DMS79 (cell line): ENCODE data around the gene PDP2.

Experiments
- DNase-seq: peaks from one replicate; lab custom pipeline; 2025; lab: John Stamatoyannopoulos, UW

Gene PDP2

GRCh38 chr16:66903544-66904427 is 23.5 kb downstream of the PDP2 start:
- DNase-seq, result no peak

DNA sequence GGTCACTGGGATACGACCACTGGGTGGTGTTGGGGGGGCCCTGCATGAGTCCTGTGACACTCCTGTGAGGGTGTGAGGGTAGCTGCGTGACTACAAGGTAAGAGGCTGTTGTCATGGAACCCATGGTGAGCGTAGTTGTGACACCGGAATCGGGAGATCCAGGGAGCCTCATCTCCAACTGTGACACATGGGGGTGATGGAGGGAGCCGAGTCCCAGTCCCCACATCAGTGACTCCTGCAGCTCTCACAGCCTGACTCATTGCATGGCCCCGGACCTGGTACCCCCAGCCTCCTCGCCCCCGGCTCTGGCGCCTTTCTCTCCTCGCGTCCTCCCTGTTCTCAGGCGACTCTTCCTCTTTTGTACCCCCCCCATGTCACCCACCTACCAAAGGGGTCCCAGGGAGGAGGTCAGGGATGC is 24.1 kb downstream of the PDP2 start:
- no peak for DNase-seq

GRCh38 chr16:66904846-66905632 is 24.7 kb downstream of the PDP2 start:
- DNase-seq, result no peak

DNA sequence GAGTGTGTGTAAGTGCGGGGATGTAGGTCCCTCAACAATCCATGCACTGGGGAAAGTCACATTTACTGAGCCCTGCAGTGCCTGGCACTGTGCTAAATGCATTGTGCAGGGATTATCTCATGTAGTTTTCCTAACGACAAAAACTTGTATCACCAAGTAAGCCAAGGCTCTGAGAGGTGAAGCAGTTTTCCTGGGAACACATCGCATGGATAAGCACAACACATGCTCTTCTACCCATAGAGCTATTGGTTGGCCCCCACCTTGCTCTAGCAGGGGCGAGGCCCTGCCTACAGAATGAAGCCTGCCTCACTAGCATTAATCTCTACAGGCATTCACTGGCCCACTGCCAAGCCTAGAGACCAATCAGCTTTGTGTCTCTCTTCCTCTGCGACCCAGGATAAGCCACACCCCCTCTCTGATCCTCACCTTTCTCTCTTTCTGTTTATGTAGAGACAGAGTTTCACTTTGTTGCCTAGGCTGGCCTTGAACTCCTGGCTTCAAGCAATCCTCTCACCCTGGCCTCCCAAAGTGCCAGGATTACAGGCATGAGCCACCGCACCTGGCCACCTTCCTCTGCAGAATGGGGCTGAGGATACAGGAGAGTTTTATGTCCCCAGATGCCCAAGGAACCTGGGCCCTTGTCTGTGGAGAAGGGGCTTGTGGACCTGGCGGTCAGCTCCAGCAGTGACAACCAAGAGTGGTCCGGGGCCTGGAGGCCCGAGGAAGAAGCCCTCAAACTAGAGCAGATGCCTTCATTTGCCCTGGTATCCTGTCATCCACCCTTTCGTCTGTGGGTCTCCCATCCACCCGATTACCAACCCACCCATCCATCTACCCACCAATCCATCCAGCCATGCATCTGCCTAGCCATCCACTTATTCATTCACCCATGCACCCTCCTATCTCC is 25.6 kb downstream of the PDP2 start:
- no peak for DNase-seq

DNA sequence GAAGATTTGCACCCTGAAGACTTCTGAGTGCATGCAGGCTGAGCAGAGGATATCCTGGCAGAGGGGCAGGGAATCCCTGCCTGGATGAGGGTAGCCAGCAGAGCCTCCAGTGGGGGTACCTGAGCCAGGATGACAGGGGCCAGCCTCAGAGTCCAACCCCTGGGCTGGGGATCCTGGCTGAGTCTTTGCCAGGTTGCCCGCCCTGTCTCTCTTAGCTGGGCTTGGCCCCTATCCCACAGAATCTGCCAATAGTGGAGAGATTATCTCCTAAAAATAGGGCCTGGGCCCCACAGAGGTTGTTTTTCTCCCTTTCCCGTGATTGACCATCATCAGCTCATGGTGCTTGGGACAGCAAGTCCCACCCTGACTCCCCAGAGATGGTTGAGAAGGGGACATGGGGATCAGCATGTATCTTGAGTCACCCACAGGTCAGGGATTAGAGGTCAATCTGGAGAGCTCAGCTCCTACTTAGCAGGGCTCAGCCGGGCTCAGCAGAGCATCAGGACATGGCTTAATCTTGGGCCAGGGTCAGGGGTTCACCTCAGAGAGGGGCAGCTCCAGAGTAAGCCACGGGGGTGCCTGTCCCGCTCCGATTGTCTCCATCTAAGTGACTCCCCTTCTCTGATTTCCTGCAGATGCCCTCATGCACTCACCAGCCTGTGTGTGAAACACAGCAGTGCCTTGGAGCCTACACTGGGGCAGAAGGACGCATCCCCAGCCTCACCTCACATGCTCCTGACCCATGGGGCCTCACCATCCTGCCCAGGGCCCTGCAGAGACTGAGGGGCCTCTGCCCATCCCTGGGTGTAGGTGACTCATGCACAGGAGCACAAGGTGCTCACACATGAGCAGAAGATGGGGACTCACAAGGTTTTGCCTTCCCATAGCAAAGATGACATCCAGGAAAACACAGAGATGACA is 26.9 kb downstream of the PDP2 start:
- no peak for DNase-seq

GRCh38 chr16:66908116-66908515 is 27.8 kb downstream of the PDP2 start:
- no peak for DNase-seq

DNA sequence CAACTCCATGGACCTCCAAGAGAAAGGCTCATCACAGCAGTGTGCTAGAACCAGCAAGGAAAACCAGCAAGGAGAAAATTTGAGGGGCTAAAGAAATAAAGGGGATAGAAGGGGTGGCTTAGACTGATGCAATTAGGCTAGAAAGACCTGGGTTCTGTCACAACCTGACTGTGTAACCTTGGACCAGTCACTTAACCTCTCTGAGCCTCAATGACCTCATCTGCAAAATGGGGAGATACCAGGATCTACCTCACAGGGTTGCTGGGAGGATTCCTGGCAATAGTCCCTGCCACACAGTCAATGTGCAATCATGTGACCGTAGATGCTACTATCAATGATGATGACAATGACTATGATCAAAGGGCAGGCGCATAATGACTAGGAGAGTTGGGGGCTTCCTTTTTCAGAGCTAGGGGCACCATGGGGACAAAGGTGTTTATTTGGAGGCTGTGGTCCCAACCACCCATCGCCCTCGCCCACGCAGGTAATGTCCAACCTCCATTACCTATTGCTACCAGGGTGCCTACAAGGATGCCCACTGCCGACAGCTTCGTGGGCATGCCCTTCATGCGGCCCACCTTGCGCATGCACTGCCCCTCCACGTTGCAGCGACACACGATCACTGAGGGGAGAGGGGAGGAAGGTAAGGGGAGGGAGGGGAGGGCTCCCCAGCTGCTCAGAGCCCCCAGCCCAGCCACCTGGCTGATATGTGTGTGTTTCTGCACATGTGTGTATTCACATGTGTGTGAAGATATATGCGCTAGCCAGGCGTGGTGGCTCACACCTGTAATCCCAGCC is 28.6 kb downstream of the PDP2 start:
- DNase-seq, result no peak

GRCh38 chr16:66910175-66910940 is 30.0 kb downstream of the PDP2 start:
- no peak for DNase-seq

GRCh38 chr16:66911112-66911511 is 30.8 kb downstream of the PDP2 start:
- no peak for DNase-seq

DNA sequence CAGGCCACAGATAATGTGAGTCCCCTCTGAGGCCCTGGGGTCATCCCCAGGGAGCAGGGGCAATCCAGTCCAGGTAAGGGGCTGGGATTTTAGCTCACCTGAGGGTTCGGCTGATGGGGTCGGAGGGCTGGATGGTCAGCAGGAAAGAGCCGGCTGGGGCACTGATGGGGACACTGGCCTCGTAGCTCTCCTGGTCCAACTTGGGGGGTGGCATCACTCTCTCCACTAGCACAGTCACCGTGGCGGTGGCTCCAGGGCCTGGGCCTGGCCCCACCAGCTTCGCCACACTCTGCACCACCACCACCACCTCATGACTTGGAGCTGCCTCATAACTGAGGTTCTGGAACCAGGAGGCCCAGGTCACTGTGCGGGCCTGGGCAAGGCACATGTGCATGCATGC is 31.5 kb downstream of the PDP2 start:
- DNase-seq, result no peak

DNA sequence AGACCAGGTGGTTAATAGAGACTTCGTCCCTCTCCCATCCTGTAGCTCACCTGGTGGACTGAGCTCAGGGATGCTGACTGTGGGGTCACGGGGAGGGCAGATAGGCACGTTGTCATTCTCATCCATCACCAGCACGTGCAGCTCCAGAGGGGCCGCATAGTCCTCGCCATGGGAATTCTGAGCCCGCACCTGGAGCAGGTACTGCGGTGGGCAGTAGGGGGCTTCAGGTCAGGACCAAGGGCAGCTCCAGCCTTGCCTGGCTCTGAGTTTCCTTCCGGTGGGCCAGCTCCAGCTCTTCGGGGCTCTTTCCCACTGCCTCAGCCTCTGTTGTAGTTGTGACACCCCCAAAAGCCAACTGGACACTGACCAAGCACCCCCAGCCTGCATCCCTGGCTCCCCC is 32.8 kb downstream of the PDP2 start:
- DNase-seq, result no peak

GRCh38 chr16:66913711-66914110 is 33.4 kb downstream of the PDP2 start:
- DNase-seq, result no peak

- DNase-seq, result no peak
Observed at GRCh38 chr16:66914541-66914940, 34.2 kb downstream of the PDP2 start.

- DNase-seq, result no peak
Observed at GRCh38 chr16:66915041-66915440, 34.7 kb downstream of the PDP2 start.

- DNase-seq, result no peak
Observed at GRCh38 chr16:66916518-66916917, 36.2 kb downstream of the PDP2 start.

DNA sequence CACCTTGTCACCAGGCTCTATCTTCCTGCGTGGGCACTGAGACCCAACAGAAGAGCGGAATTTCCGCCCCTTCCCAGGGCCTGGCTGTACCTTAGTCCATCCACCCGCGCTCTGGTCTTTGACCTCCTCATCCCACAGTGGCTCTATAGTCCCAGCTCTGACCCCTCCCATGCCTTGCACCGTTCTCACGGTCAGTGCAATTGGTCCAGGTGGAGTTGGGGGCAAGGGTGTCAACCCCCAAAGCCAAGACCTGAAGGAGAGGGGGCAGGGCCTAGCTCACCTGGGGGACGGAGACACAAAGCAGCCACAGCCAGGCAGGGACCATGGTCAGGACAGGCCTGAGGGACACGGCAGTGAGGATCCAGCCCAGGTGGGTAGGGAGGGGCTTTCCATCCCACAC is 37.4 kb downstream of the PDP2 start:
- no peak for DNase-seq

GRCh38 chr16:66918355-66918754 is 38.0 kb downstream of the PDP2 start:
- no peak for DNase-seq

DNA sequence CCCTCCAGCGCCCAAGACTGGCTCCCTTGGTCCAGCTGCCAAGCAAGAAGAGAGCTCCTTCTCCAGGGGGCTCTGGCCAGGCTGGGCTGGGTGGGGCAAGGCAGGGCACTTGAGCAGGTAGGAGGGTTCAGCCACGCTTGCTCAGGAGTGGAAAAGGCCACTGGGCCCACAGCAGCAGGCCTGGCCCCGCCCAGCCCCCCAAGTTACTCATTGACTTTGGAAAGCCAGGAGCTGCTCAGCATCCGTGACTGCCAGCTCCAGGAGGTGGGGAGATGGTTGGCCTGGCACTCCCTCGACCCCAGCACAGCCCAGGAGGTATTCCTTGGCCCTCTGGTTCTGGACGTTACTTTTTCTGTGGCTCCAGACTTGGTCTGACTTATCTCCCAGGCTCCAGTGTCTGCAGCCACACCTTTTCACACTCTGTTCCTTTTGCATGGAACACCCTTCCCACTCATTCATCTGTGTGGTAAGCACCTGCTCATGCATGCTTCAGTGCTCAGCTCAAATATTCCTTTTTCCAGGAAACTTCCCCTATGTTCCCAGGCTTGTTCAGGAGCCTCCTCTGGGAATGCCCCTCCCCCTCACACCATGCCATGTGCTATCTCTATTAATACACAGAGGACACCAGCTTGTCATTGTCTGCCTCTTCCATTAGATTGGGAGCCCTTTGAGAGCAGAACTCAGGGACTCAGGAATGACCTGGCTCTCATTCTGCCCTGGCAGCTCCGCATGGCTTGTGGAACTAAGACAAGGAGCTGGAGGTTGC is 38.7 kb downstream of the PDP2 start, which contains the start of gene CDH16:
TSS of gene CDH16 (minus strand) at position 83 of the 766 bp plus-strand sequence. CDS start 820 bp downstream, outside the sequence.
- no peak for DNase-seq
